RWPE1 (cell line): ENCODE results near the gene ANKRD36B.
"Not testable (repeated sequence)": the region's sequence is repeated elsewhere in the genome, so short reads cannot be mapped to it uniquely, and the experiment has no call there.

ENCODE experiments used
- CTCF ChIA-PET: fragments of 350-600 bp; sonication (Branson Sonifier 250); formaldehyde crosslinking; extraction: SDS; loops from one replicate; lab custom pipeline; 2021; lab: Yijun Ruan, JAX
- POLR2A ChIA-PET: fragments of 400-600 bp; formaldehyde crosslinking; extraction: SDS; loops from one replicate; lab custom pipeline; 2020; ENCODE audit warnings: antibody characterized with exemption; ENCODE audit not compliant: low non-redundant PET; lab: Yijun Ruan, JAX
- DNase-seq: peaks from one replicate; pipeline ENCODE4 v3.0.0; 2012; ENCODE audit warnings: low spot score
- H3K27ac ChIP-seq: fragments of 450-650 bp; 2 replicates; pipeline ENCODE4 v1.5.1; 2017
- TF ChIP-seq, protein P1 (sequence below): fragments of 450-650 bp; conservative IDR thresholded peaks from 2 replicates; pipeline ENCODE4 v1.5.1; 2017; ENCODE audit warnings: low read depth, mild to moderate bottlenecking

Gene ANKRD36B

DNA sequence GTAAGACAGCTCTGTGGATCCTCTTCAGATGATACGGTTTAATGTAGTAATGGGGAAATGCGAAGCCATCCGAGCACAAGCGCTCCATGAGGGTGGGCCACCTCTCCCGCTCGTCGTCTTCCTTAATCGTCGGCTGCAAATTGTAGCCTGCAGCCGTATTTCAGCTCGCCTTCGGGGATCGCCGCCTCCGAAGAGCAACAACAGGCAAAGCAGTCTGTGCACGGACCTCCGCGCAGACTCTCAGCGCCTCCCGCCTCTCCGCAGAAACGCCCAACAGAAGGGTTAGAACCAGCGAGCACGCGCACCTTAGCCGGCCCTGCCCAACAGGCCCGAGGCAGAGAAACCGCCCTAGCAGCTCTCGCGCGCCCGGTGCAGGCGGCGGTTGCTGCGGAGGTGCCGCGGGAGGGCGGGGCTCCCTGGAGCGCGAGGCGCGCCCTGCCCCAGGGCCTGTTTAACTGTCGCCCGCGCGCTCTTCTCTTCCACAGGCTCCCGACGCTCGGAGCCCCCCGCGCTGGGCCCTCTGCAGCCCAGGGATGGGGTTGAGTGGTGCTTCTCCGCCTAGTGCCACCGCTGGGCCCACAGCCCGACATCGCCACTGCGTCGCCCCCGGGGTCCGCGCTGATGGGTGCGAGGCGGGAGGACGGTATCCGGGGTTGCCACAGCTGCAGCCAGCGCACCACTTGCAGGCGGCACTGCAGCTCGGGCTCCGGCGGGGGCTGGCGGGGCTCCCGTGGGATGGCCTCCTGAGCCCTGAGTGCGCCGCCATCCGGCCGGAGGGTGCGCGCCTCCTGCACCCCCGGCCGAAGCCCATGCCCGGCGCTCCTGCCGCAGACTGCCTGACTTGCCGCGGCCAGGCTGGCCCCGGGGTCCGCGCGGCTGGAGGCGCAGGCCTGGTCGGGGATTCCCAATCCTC is at the start of gene ANKRD36B:
Gene ANKRD36B (minus strand): TSS at position 280 of the 913 bp plus-strand sequence. CDS start 192 bp downstream, at position 88.
- CTCF ChIA-PET: interaction anchor here (0.6 to 1.6 kb wide), 9 partner anchors 24 to 1526 kb away, joined by 3 to 39 read pairs (median 4); no protein-coding TSS in a partner anchor
- peak within 1 kb of the TSS; percentile 95 for H3K27ac ChIP-seq
- POLR2A ChIA-PET: not testable (repeated sequence)
- peak; percentile 2 for DNase-seq

DNA sequence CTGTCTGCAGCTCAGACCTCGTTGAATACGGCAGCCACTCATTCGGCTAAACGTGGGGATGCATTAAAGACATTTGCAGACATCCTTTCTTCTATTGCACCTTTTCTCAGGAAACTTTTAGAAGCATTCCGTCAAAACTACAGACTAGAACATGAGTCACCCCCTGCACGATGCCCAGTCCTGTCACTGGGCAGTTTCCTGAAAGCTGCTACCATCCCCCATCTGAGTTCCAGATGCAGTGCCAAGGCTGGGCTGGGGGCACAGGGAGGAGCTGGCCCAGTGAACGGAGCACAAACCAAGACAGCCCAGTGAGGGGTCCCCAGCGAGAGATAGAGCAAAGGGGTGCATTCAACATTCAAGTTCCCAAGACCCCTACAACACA is 36.4 kb upstream of the ANKRD36B start:
- POLR2A ChIA-PET, DNase-seq: not testable (repeated sequence)
- peak overlapping the region; percentile 92 for H3K27ac ChIP-seq
- CTCF ChIA-PET: interaction anchor here (0.7 kb wide), 1 partner anchor 129 kb away, joined by 5 read pairs; no protein-coding TSS in a partner anchor

GRCh38 chr2:97625354-97626048 is 35.8 kb upstream of the ANKRD36B start:
- DNase-seq, POLR2A ChIA-PET: not testable (repeated sequence)
- peak overlapping the region; percentile 92 for H3K27ac ChIP-seq
- CTCF ChIA-PET: interaction anchor here (0.7 kb wide), 1 partner anchor 130 kb away, joined by 5 read pairs; no protein-coding TSS in a partner anchor

- CTCF ChIA-PET, H3K27ac ChIP-seq, POLR2A ChIA-PET, DNase-seq: not testable (repeated sequence)
Measured at GRCh38 chr2:97622976-97623375, 33.3 kb upstream of the ANKRD36B start.

- H3K27ac ChIP-seq, POLR2A ChIA-PET, CTCF ChIA-PET, DNase-seq: not testable (repeated sequence)
Measured at GRCh38 chr2:97620492-97620891, 30.8 kb upstream of the ANKRD36B start.

DNA sequence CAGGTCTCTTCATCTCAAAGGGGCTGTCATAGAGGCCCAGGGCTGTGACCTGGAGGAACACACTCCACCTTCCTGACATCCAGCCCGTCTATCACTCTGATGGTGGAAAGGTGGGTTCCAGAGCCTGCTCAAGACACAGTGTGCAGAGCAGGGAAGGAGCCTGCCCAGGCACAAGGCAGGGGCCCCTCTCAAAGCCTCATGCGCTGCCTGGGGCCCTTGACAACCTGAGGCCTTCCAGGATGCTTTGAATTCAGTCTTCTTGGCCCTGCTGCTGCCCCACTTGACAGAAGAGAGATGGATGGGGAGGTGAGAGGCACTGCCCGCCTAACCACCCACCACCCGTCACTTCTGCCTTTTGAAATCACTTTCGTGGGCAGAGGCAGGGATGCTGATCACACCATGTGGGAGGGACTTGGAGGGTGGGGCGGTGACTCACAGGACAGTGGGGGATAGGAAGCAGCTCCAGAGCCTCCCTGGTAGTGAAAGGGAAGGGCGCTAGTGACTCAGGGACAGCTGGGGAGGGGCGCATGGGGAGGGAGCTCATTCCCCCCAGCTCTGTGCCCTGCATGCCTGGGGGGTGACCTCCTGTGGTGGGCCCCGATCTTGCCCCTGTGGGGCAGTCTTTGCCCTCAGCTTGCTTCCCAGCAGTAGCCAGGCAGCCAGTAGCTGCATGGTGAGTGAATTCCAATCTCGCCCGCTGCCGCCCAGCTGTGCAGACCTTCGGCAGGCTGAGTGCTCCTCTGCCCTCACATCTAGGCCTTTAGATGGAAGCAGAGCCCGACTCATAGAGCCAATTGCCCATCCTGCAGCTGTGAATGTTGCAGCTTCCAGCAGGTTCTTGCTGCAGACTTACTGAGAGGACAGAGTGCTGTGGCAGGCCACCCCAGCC is 29.5 kb upstream of the ANKRD36B start:
- POLR2A ChIA-PET, CTCF ChIA-PET, DNase-seq, H3K27ac ChIP-seq: not testable (repeated sequence)

DNA sequence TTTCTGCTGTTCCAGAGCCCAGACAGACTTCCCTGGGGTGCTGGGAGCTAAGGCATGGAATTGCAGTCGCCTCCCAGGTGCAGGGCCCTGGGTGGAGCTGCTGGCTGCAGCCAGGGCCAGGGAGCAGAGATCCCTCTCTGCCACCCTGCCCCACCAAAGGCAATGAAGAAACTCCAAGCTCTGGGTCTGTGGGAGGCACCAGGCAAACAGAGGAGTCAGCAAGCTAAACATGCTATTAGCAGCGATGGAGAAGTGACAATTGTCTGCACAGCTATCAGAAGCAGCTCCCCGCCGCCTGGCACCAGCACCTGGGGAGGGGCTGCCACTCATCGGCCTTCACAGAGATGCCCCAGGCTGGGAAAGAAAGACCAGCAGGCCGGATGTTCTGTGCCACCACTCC is 28.2 kb upstream of the ANKRD36B start:
- ChIA-PET CTCF (no interaction called here), POLR2A (no interaction called here)
- no peak overlapping the region for H3K27ac ChIP-seq
- TF ChIP-seq, protein P1, sequence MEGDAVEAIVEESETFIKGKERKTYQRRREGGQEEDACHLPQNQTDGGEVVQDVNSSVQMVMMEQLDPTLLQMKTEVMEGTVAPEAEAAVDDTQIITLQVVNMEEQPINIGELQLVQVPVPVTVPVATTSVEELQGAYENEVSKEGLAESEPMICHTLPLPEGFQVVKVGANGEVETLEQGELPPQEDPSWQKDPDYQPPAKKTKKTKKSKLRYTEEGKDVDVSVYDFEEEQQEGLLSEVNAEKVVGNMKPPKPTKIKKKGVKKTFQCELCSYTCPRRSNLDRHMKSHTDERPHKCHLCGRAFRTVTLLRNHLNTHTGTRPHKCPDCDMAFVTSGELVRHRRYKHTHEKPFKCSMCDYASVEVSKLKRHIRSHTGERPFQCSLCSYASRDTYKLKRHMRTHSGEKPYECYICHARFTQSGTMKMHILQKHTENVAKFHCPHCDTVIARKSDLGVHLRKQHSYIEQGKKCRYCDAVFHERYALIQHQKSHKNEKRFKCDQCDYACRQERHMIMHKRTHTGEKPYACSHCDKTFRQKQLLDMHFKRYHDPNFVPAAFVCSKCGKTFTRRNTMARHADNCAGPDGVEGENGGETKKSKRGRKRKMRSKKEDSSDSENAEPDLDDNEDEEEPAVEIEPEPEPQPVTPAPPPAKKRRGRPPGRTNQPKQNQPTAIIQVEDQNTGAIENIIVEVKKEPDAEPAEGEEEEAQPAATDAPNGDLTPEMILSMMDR: no peak
- no peak for DNase-seq

GRCh38 chr2:97615746-97616145 is 26.1 kb upstream of the ANKRD36B start:
- POLR2A ChIA-PET, H3K27ac ChIP-seq, DNase-seq, CTCF ChIA-PET: not testable (repeated sequence)

DNA sequence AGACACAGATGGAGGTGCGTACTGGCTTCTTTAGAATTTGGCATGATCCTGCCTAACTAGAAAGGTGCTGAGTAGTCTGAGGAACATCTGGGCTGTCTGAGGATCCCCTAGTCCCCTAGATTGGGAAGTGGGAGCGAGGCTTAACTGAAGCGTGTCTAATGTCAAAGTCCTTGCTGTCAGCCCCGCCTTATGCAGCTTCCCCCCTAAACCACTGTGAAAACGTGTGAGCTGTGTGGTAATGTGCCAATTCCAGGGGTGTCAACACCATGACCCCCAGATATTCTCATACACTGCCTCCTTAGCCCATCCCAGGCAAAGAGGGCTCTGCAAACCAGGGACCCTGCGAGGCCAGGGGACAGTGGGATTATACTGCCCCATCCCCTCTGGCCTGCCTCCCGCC is 22.2 kb upstream of the ANKRD36B start:
- POLR2A ChIA-PET, CTCF ChIA-PET, DNase-seq, H3K27ac ChIP-seq: not testable (repeated sequence)

GRCh38 chr2:97608745-97609144 is 19.1 kb upstream of the ANKRD36B start:
- H3K27ac ChIP-seq, CTCF ChIA-PET, POLR2A ChIA-PET, DNase-seq: not testable (repeated sequence)

DNA sequence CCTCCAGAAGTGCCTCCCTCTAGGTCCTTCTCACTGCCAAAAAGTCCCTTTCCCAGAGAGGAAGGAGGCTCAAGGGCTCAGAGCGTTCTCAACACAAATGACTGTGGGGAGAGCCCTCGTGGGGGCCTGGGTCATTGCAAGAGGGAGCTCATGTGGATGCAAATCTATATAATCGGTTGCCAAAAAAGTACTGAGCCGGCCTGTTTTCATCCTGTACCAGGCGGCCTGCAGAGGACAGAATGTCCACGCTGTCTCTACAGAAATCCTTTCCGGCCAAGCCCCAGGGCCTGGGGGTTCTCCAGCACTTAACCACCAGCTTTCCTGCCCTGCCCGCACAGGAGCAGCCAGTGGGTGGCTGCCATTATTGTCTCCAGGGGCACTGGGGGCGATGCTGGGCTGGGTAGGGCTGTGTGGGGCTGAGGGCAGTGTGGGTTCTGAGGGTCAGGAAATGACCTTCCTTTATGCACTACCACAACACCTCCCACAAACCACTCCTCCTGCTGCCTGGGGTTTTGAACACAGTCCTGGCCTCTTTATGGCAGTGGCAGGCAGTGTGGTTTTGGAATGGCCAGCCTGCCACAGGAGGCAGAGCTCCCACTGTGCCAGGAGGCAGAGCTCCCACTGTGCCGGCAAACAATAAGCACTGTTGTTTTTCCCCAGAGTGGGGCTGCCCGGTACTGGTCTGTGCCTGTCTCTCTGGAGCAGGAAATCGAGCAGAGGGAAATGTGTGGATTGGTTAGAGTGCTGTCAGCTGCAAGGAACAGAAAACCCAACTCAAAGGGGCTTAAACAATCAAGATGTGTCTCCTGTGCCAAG is 16.1 kb upstream of the ANKRD36B start:
- H3K27ac ChIP-seq, DNase-seq, POLR2A ChIA-PET, CTCF ChIA-PET: not testable (repeated sequence)

DNA sequence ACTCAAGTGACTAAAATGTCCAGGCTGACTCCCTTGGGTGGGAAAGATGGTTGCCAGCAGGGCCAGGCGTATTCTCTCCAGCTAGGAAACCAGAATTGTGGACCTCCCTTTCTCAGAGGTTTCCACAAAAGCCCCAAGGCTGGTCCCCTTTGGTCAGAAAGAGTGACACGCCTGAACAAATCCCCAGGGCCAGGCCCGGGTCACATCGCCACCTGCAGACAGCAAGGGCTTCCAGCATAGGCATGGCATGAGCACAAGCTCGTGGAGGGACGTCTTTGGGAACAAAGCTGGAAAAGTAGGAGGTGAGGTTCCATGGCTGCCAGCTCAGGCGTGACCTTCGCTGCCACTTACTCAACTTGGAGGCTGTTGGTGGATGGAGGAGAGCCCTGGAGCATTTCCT is 15.4 kb upstream of the ANKRD36B start:
- H3K27ac ChIP-seq, POLR2A ChIA-PET, CTCF ChIA-PET, DNase-seq: not testable (repeated sequence)

- POLR2A ChIA-PET, DNase-seq, H3K27ac ChIP-seq, CTCF ChIA-PET: not testable (repeated sequence)
Measured at GRCh38 chr2:97601537-97601936, 11.9 kb upstream of the ANKRD36B start.

GRCh38 chr2:97596180-97596579 is 6.5 kb upstream of the ANKRD36B start:
- H3K27ac ChIP-seq, CTCF ChIA-PET, DNase-seq, POLR2A ChIA-PET: not testable (repeated sequence)
